Uterus (tissue), 2 donors: ENCODE measurements around the gene CD226.

Source experiments
- POLR2A ChIP-seq, 2 donors: fragments of 450-650 bp; IDR thresholded peaks; one replicate each; pipeline ENCODE4 v1.6.1; 2016; ENCODE audit warnings: antibody characterized with exemption in 2 of 2, mild to moderate bottlenecking in 1 of 2, moderate library complexity in 1 of 2
- TF ChIP-seq, protein P1 (sequence below), 4 experiments: fragments of 200-600 bp in 2 of 4; fragments of 450-650 bp in 2 of 4; sonication (generic) in 2 of 4; IDR thresholded peaks; one replicate each; pipeline ENCODE4 v1.5.1; 2016 to 2019; ENCODE audit warnings: antibody characterized with exemption in 4 of 4, mild to moderate bottlenecking in 2 of 4, moderate library complexity in 1 of 4

GRCh38 chr18:69887256-69887655 lies 60.4 kb downstream of the CD226 start:
- TF ChIP-seq, protein P1, sequence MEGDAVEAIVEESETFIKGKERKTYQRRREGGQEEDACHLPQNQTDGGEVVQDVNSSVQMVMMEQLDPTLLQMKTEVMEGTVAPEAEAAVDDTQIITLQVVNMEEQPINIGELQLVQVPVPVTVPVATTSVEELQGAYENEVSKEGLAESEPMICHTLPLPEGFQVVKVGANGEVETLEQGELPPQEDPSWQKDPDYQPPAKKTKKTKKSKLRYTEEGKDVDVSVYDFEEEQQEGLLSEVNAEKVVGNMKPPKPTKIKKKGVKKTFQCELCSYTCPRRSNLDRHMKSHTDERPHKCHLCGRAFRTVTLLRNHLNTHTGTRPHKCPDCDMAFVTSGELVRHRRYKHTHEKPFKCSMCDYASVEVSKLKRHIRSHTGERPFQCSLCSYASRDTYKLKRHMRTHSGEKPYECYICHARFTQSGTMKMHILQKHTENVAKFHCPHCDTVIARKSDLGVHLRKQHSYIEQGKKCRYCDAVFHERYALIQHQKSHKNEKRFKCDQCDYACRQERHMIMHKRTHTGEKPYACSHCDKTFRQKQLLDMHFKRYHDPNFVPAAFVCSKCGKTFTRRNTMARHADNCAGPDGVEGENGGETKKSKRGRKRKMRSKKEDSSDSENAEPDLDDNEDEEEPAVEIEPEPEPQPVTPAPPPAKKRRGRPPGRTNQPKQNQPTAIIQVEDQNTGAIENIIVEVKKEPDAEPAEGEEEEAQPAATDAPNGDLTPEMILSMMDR (IDR thresholded peaks at IDR 0.05) = no peak
- no peak for TF ChIP-seq POLR2A (IDR thresholded peaks at IDR 0.05)
